Measurements from ENCODE around the gene UMOD. TPM values are rescaled to one million over a fixed set of nuclear protein-coding genes. Genes with fewer than 3 reads are reported as not detected.

Gene UMOD
- total RNA-seq, 6 experiments from 2014 or later = not detected

DNA sequence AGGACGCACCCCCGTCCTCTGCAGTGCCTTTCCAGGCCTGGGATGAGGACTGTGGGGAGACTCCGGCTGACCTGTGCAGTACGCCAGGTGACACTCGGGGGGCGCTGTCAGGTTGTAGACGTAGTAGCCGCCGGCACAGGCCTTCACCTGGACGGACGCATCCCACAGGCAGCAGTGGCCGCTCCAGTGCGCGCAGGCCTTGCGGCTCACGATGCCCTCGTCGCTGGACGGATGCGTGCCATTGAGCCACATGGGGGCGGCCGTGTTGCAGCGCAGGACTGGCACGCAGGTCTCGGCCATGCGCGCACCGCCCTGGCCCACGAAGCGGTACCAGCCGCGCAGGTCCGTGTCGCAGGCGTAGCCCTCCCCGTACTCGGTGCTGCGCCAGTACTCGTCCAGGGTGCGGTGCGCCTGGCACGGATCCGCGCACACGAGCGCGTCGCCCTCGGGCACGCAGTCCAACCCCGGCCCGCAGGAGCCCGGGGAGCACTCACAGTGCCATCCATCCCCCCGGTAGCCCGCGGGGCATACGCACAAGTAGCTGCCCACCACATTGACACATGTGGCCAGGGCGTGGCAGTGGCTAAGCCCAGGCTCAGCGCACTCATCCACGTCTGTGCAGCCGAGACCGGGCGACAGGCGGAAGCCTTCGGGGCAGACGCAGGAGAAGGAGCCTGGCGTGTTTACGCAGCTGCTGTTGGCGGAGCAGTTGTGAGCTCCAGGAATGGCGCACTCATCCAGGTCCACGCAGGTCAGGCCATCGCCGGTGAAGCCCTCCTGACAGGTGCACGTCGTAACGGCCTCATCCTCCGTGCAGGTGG lies 3.9 kb downstream of the UMOD start:
- Mint-ChIP-seq H3K36me3 (ENCODE audit: low read depth) (no peaks in the 10 kb centered on the region), H3K27me3 (ENCODE audit: insufficient read depth) (no peaks in the 10 kb centered on the region), H3K27ac (no peak overlapping the region), H3K4me1 (ENCODE audit: low read depth) (no peaks in the 10 kb centered on the region), H3K4me3 (no peak overlapping the region), H3K9me3 (peaks cover 29% of the 10 kb centered on the region)
- TF ChIP-seq, protein P1, sequence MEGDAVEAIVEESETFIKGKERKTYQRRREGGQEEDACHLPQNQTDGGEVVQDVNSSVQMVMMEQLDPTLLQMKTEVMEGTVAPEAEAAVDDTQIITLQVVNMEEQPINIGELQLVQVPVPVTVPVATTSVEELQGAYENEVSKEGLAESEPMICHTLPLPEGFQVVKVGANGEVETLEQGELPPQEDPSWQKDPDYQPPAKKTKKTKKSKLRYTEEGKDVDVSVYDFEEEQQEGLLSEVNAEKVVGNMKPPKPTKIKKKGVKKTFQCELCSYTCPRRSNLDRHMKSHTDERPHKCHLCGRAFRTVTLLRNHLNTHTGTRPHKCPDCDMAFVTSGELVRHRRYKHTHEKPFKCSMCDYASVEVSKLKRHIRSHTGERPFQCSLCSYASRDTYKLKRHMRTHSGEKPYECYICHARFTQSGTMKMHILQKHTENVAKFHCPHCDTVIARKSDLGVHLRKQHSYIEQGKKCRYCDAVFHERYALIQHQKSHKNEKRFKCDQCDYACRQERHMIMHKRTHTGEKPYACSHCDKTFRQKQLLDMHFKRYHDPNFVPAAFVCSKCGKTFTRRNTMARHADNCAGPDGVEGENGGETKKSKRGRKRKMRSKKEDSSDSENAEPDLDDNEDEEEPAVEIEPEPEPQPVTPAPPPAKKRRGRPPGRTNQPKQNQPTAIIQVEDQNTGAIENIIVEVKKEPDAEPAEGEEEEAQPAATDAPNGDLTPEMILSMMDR (IDR thresholded peaks at IDR 0.05) = no peak
- DNase-seq = no peak

DNA sequence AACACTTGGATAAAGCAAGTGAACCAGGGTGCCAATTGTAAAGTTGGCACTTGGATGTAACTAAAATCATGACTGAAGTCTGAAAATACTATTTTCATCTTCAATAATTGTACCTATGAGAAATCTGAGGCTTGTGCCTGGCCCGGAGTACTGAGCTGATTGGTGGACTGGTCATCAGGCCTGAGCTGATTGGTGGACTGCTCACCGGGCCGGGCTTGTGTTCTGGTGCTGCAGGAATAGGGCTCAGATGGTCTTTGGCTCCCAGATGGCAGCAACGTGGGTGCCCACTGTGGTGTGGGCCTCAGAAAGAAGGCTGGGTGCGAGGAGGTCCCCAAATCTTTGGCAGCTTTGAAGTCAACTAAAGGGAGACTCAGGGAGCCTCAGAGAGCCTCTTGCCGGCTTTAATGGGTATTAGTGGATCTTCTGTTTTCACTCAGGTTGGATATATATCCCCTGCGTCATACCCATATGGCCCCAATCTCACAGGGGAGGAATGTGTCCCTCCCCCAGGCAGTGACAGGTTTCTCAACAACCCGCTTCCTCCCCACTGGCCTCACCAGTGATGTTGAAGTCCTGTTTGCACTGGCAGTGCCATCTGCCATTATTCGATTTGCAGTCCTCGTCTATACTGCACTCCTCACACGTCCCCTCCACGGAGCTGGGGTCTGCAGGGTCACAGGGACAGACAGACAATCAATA lies 4.7 kb downstream of the UMOD start:
- peaks cover 31% of the 10 kb centered on the region for H3K9me3 Mint-ChIP-seq
- H3K36me3 Mint-ChIP-seq (ENCODE audit: low read depth) = no peaks in the 10 kb centered on the region
- H3K27ac Mint-ChIP-seq = no peak overlapping the region
- H3K4me1 Mint-ChIP-seq (ENCODE audit: low read depth) = no peaks in the 10 kb centered on the region
- no peaks in the 10 kb centered on the region for H3K27me3 Mint-ChIP-seq (ENCODE audit: insufficient read depth)
- TF ChIP-seq, protein P1 (IDR thresholded peaks at IDR 0.05) = no peak
- no peak overlapping the region for H3K4me3 Mint-ChIP-seq
- DNase-seq = no peak

DNA sequence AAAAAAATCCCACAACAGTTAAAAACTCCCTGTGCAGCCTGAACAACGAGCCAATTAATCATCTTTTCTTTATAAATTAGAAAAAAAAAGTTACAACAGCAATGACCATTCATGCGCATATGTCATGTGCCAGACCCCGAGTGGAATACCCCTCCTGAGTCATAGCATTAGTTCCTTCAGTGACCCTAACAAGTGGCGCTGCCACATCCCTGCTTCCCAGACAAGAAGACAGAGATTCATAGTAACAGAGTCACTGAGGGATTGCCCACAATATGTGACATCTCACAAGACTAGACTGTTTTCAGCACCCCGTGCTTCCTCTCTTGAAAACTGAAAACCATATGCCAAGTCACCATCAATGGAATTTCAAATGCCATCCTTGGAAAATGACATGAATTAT lies 7.9 kb downstream of the UMOD start:
- Mint-ChIP-seq H3K4me3 (no peak overlapping the region), H3K36me3 (ENCODE audit: low read depth) (no peaks in the 10 kb centered on the region), H3K27me3 (ENCODE audit: insufficient read depth) (no peaks in the 10 kb centered on the region), H3K9me3 (peaks cover 31% of the 10 kb centered on the region), H3K4me1 (ENCODE audit: low read depth) (no peaks in the 10 kb centered on the region), H3K27ac (no peak overlapping the region)
- TF ChIP-seq, protein P1 (IDR thresholded peaks at IDR 0.05) = no peak
- no peak for DNase-seq

DNA sequence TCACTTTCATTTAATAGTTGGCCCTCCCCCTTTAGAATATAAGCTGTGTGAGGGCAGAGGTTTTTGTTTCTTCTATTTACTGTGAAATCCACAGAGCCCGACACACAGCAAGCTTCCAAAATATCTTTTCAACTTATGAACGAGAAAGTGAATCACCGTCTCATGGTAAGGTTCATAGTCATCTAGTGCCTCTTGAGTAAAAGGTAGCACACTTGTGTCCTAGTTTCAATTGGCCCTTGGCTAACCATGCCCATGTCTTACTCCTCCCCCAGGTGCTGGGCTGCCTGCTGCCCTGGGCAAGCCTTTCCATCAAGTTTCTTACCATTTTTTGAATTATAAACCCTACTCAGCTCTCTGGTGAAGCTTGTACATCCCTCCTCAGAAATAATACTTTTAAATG lies 12.8 kb downstream of the UMOD start:
- H3K27ac Mint-ChIP-seq = no peak overlapping the region
- DNase-seq = no peak
- H3K4me1 Mint-ChIP-seq (ENCODE audit: low read depth) = no peaks in the 10 kb centered on the region
- TF ChIP-seq, protein P1 (IDR thresholded peaks at IDR 0.05) = no peak
- H3K36me3 Mint-ChIP-seq (ENCODE audit: low read depth) = no peaks in the 10 kb centered on the region
- no peak overlapping the region for H3K4me3 Mint-ChIP-seq
- H3K9me3 Mint-ChIP-seq = peaks cover 19% of the 10 kb centered on the region
- peaks cover 2% of the 10 kb centered on the region; the same call in 1 of the 2 replicates for H3K27me3 Mint-ChIP-seq (ENCODE audit: insufficient read depth)

DNA sequence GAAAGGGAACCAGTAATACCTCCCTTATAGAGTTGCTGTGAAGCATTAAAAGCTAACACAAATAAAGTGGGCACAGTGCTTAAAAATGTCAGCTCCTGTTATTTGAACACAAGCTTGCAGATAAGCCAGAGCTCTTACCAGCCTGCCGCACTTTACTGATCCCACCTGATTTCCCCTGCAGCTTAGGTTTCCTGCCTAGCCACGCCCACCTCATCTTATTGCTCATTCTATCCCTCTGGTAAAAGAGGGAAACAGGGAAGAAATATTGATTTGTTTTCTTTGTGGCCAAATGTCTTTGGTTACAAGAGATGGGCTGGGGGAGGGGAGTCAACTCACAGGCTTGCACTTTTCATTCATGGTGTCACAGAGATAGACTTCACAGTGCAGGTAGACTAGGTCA lies 15.6 kb downstream of the UMOD start:
- H3K4me3 Mint-ChIP-seq = no peak overlapping the region
- no peak overlapping the region for H3K27ac Mint-ChIP-seq
- no peaks in the 10 kb centered on the region for H3K36me3 Mint-ChIP-seq (ENCODE audit: low read depth)
- DNase-seq = no peak
- peaks cover 13% of the 10 kb centered on the region for H3K9me3 Mint-ChIP-seq
- no peaks in the 10 kb centered on the region for H3K4me1 Mint-ChIP-seq (ENCODE audit: low read depth)
- peaks cover 2% of the 10 kb centered on the region; the same call in 1 of the 2 replicates for H3K27me3 Mint-ChIP-seq (ENCODE audit: insufficient read depth)
- TF ChIP-seq, protein P1 (IDR thresholded peaks at IDR 0.05) = no peak
